Hematopoietic multipotent progenitor cell (in vitro differentiated cells): ENCODE data around the gene PTPRM. TPM values are rescaled to one million over a fixed set of nuclear protein-coding genes. Genes with fewer than 3 reads are reported as not detected.

ENCODE experiments used
- DNase-seq, 3 donors: peaks; one replicate each; pipeline ENCODE4 v3.0.0-alpha.2; 2011 to 2015; ENCODE audit warnings: low read depth in 2 of 3, low spot score in 2 of 3
- total RNA-seq: library from RNA; depleted of rRNA; stranded (reverse); fragments of >200 nt; gene quantifications from one replicate; pipeline ENCODE4 v1.2.3, GENCODE V29; 2012

PTPRM gene
- total RNA-seq, 1 donor: 18.0 TPM

DNA sequence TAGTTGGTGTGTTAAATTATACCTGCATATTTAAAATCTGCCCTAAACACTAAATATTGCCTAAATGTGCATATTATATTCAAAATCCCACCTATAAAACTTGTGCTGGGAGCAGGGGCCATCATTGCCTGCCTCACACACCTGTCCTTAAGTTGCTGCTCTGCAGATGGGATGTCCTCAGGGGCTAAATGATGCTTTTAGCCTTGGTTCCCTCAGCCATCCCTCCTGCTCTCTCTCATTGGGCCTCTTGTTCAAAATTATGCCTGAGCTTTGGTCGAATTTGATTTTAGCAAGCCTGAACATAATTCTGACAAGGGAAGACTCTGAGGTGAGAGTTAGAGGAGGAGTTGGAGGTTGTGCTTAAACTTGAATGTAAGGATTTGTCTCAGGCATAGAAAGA lies 723.8 kb downstream of the PTPRM start:
- no peak for DNase-seq

DNA sequence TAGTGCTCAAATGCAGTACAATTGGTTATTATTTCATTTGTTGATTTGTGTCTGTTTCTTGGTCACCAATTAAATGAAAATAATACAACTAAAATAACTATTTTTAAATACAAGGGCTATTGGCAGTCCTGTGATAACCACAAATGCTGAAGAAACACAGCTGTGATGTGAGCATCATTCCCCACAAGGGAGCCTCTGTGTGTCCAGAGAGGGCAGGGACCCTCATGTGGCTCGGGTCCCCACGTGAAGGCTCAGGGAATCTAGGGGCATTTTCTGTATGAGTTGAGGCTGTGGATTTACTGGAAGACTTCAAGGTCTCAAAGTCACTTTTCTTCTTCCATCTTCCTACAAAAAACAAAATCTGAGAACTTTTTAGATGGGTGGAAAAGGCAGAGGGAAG lies 726.1 kb downstream of the PTPRM start:
- no peak for DNase-seq

DNA sequence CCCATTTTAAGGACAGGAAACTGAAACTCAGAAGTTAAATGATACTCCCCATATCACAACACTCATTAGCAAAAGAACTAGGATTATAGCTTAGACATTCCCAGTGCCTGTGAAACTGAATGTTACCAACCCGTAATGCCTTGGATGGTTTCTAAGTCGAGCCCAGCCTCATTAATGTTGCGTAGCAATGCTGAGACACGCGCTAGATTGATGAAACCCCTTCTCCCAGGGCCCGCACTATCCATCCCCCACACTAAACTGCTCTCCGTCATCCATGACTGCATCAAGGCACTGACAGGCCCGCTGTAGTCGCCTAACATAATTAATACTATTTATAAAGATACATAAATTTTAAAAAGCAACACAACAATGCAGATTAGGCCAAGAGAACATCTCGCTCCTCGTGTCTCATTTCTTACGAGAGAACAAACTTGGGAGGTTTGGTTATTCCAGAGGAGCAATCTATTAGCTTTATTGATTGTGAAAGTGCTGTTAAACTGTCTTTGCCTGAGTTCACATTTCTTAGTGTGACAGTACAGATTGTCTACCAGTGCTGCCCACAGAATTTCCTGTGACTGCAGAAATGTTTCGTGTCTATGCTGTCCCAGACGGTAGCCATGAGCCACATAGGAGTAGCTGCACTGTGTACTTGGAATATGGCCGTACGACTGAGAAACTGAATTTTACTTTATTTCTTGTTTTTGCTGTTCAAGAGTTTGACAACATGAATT lies 729.9 kb downstream of the PTPRM start:
- DNase-seq: no peak

DNA sequence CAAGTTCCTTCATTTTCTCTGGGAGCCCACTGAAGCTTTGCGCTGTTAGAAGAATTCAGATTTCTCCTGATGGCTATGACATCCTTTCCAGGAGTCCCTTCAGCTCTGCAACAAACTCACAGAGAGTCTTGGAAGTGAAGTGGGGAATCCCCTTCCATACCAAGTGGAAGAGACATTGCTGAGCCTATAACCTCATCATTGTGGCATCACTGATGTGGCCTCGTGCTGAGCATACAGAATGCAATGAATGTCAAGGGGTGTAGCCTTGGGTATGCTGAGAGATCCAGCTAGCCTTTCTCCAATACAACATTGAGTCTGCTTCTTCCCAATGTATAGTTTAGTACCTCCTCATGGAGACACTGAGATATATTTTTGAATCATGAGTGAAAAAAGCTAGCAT lies 731.1 kb downstream of the PTPRM start:
- no peak for DNase-seq

DNA sequence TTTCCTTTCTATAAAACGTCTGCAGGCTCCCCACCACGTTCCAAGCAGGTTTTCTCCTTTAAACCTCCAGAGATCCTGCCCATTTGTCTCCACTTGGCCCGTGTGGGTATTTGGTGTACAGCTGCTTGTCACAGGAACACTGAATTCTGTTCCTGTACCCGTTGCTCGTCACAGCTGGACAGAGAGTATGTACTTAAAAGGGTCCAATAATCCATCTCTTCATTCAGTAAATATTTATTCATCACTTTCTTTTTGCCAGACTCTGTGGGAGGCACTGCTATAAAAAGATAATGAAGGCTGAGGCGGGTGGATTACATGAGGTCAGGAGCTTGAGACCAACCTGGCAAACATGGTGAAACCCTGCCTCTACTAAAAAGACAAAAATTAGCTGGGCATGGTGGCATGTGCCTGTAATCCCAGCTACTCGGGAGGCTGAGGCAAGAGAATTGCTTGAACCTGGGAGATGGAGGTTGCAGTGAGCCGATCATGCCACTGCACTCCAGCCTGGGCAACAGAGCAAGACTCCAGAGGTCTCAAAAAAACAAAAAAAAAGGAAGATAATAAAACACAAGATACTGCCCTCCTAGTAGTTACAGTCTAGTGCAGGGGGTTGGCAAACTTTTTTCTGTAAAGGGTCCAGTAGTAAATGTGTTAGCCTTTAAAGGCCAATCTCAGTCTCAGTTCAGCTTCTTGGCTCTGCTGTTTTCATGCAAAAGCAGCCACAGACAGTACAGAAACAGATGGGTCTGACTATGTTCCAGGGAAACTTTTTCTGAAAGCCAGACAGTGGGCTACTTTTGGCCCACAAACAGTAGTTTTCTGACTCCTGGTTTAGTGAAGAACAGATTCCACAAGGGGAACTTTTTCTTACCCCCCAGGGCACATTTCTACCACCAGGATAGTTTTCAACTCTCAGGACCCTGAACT lies 732.2 kb downstream of the PTPRM start:
- DNase-seq: no peak

DNA sequence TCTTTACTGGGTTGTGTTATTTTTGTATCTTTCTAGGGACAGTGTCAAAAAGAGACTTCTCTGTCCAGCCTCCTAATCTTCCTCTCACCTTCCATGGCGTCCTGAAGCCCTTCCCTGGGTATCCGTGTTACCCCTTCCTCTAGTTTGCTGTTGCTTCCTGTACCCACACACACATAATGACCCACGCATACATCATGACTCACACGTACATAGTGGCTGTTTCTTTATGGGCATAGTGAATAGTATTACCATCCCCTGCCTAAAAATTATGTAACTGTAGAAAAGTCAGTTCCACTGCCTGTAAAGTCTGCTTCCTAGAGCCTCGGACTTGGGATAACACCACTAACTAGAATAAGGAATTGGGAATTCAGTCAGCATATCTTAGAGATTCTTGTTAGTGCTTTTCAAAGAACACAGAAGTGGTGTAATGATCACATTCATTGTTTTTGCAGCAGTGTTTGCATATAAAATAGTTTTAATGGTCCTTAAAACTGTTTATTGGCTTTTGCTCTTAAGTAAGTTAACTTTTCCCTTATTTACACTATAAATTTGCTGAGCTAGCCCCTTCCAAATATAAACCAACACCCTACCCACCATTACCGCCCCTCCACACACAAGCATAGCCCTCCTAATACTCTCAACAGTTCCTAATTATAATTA lies 733.8 kb downstream of the PTPRM start:
- no peak for DNase-seq

DNA sequence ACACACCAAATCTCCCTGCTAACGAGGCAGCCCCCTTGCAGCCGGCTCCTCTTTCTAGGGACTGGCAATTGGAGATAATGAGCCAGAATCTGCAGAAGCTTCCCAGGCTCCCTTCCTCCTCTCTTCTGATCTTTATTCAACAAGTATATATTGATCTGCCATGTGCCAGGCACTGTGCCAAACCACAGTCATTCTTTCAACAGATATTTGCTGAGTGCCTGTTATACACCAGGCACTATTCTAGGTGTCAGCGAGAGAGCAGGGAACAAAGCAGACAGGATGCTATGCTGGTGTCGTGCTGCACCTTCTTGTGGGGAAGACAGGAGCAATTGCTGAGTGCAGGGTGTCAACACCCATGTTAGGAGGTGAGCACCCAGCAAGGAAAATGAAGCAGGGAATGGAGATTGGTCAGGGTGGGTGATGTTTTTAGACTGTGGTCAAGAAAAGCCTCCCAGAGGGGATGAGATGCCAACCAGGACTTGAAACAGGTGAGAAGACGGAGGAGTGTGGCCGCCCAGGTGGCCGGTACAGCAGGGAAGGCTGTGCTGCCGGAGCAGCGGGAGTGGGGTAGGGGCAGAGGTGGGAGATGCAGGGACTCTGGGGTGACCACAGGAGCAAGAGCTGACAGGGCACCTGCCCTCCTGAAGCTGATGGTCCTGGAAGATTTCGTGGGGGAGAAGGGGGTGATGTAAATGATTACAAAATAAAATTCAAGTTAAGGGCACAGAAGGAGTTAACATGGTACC lies 734.5 kb downstream of the PTPRM start:
- no peak for DNase-seq

DNA sequence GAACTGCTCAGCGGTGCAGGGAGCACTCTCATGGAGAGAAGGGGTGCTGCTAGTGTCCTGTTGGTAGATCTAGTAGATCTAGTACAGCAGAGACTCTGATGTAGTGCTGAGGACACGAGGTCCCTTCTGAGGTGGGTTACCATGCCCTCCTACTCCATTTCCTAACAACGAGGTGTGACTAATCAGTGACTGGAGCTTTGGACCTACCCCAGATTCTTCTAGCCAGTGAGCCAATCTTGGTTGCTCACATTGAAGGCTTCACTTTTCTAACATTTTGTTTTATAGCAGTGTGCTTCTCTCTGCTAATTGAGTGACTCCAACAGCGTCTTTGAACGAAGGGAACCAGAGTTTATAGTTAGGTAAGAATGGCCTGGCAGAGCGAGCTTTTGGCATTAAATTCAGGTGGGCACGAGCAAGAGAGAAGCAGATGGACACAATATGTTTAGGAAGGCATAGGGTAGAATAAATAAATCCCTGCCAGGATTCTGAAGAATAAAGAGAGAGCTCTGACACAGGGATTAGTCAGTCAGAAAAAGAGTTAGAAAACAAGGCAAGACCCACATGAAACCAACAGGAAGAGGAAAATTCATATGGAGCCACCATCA lies 736.1 kb downstream of the PTPRM start:
- no peak for DNase-seq

DNA sequence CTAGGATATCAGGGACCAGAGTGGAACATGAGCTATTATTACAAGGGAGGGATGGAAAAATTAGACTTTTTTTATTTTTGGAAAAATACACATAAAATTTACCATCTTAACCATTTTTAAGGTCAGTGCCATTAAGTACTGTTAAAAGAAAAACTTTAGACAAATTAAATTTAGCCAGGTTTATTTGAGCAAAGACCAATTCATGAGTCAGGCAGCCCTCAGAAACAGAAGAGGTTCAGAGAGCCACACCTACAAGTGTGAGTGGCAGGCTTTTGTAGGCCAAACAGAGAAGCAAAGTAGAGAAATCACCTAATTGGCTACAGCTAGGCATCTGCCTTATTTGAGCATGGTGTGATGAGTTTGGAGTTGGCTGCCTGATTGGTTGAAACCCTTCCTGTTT lies 740.8 kb downstream of the PTPRM start:
- DNase-seq: no peak

DNA sequence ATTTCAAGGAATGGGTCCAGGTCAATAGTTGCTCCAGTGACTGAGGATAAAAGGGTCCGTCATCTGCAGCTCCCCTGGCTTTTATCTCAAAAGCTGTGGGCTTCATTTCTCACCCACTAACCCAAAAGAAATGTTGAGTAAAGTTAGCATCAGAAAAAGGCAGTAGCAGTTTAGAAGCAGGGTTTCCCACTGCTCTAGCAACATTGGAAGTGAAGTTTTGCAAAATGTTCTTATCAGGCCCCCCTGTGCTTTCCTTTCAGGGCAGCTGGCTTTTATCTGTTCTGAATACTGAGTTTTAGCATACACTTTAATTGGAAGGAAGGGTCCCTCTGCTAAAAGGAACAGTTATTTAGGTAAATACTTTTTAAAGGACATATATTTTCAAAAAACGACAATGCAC lies 745.9 kb downstream of the PTPRM start:
- no peak for DNase-seq

DNA sequence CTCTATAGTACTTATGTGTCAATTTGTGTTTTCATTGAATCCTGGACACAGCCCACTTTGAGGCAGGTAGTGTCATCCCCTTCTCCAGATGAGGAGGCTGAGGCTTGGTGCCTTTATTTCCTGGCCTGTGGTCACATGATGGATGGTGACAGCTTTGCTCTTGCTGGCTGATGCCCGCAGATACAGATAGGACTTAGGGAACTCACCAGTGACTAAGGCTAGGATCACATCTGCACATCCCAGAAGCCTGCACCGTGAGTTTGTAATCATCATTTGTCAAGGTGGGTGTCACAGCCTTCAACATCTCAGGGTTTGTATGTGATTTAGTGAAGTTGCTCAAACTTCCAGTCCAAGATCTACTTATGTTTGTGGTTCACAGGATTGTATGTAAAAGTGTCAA lies 747.0 kb downstream of the PTPRM start:
- DNase-seq: no peak

DNA sequence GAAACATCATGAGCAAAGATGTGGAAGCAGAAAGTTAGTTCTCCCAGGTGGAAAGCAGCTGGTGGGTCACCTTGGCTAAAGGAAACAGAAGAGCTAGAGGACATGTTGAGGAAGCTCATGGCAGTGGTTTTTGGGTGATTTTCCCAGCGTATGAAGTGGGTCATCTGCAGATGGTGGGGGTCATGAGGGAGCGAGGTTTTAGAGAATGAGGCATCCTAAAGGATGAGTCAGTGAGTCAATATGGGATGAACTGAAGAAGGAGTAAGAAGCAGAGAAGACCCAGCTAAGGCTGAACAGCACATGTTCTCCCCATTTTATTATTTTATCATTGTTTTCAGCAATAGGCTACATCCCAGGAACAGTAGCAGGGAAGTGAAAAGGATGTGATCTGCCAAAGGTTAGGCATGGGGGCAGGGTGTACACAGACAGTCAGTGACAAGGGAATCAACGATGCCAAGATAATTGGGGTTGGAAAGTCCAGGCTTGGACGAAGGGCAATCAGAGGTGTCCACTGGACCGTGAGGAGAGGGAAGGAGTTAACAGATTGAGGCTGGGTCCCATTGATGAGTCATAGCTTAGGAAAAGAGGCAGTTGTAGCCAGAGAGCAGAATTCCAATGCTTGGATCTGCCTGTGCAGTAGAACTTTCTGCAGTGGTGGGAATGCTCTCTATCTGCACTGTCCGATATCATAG lies 752.8 kb downstream of the PTPRM start:
- DNase-seq: no peak

DNA sequence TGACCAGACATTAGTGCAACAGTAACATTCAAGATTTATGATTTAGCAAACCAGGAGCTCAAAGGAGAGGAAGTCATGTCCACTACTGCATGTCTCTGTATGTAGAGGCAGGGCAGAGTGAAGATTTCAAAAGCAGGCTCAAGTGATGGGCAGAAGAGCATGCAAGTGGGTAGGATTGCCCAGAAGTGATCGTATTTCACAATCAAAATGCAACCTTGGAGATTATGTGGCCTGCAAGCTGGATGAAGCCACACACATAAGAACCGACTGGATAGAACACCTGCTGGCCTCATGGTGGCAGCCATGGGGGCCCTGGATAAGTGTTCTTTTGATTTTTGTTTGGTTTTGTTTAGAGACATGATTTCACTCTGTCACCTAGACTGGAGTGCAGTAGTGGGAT lies 755.4 kb downstream of the PTPRM start:
- no peak for DNase-seq

DNA sequence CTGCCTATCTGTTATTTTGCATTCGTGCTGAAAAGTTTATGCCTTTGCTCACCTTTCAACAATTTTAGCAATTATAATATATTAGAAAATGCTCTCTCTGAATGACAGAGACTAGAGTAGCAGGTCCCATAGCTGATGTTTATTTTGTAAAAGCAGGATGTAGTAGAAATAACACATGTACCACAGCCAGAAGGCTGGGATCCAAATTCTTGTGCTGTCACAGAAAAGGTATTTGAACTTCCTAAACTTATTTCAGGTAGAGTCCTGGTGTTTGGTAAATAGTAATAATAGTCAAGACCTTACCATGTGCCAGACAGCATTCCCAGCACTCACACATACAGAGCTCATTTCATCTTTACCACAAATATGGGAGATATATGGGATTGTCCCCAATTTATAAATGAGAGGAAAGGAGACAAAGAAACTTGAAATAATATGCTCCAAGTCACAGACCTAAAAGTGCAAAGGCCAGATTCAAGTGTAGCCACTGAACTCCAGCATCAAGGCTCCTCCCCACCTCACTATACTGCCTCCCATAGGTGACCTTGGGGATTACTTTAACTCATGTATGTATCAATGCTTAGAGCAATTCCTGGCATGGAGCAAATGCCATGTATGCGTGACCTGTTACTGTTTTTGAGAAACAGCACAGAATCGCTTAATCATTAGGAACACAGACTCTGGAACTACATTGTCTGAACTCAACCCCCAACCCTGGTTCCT lies 757.4 kb downstream of the PTPRM start:
- DNase-seq: no peak

DNA sequence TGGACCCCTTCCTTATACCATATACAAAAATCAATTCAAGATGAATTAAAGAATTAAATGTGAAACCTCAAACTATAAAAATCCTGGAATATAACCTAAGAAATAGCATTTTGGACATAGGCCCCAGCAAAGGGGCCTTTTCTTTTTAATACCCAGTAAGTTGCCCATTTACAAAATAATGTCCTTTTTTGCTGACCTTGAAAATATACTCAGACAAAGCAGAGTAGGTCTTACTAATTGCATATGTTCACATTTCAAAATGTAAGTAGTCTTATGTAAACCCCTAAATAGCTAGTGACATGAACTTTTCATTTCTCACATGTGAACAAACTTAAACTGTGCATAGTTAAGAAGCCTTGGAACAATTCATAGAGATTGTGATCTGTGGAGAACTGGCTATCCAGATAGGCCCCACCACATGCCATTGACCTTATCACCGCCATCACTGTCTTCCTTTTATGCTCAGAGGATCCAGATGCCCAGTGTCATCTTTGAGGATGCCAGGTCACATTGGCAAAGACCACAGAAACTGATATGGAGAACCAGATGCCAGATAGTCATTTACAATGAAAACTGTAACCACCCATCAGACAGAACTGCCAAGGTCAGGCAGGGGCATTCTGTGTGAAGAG lies 759.8 kb downstream of the PTPRM start:
- no peak for DNase-seq

DNA sequence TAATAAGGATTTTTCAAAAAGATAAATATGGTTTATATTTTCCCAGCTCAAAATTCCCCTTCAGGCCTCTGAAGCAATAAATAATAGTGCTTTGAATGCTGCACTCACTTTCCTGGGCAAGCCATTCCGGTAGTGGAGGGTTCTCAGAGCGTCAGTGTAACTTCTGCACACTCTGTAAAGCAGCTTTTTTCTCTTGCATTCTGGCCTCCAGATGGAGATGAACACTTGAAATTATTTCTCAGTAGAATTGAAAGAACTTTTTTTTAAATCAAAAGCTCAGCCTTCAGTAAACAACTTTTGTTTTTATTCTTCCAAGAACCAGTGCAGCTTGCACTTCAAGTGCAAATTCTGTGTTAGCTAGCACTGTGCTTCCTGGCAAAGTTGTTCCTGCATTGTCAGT lies 761.0 kb downstream of the PTPRM start:
- DNase-seq: no peak

DNA sequence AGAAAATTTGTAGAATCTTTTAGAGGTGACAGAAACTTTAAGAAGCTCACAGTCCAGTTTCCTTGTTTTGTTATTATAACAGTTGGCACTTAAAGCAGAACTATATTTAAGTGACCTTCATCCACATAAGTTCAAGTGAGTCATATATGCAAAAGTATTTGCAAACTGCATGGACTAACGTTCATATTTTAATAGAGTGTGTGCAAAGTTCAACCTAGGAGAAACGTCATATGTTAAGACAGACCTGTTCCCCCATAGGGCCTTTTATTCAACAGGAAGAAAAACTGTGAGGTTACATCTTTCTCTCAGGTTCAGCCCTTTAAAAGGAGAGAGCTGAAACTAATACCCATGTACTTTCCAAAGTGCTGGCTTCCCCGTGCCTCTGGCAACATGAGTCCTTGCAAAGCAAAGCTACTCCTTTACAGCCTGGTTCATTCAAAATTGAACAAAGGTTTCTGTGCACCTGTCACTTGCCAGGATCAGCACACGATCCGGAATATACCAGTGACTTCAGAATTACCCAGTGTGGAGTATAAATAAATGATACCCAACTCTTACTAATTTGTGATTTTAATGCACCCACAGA lies 762.2 kb downstream of the PTPRM start:
- DNase-seq: no peak

DNA sequence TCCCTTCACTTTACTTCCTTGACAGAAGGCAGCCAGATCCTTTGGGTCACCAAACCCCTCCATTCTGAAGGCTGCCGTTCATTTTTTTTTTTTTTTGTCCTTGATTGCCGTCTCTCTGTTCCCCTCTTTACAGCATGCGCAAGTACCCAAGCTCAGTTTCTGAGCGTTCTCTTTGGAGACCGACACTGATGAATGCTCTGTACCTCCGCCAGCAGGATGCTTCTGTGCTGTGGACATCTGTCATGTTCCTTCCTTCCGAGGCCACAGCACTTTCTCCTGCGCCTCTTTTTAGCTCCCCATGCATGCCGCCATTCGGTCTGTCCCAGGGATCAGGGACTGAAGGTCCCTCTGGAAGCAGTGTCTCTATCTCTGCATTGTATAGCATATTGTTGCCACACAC lies 763.5 kb downstream of the PTPRM start:
- DNase-seq: no peak
